ENCODE results near the gene FAR1.

FAR1 gene

DNA sequence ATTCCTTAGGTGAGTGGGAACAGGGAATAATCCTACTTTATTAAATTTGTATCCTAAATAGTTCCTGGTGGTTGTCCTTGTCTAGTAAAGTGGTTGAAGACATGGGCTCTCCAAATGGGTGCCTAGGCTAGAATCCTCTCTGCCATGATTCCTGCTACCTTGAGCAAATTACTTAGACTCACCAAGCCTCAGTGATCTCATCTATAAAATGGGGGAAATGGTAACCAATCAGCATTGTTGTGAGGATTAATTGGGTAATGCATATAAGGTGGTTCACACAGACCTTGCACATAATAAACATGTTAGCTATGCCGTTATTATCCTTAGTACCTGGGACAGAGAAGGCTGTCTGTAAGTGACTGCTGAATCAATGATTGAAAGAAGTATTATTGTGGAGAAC is 109.9 kb downstream of the FAR1 start:
- no peak for DNase-seq

- DNase-seq: no peak
These were observed 112.7 kb downstream of the FAR1 start for GRCh38 chr11:13781153-13781552.
